A673 (cell line): ENCODE data around the gene TEPSIN.

ENCODE experiments used
- CTCF ChIP-seq: fragments of 300-800, 200-600 bp; sonication (generic); conservative IDR thresholded peaks from 2 replicates; pipeline ENCODE4 v1.5.1; 2017; ENCODE audit warnings: low read depth, mild to moderate bottlenecking, antibody characterized with exemption, low read length, moderate library complexity, mixed read lengths
- EZH2 ChIP-seq: fragments of 200-600 bp; sonication (generic); IDR thresholded peaks from 2 replicates; pipeline ENCODE4 v1.6.1; 2017; ENCODE audit warnings: borderline replicate concordance, low read depth, mild to moderate bottlenecking, mixed read lengths, antibody characterized with exemption, low read length; ENCODE audit not compliant: poor library complexity, severe bottlenecking

- no peak for TF ChIP-seq CTCF
- TF ChIP-seq EZH2 = no peak
Measured at GRCh38 chr17:81273698-81274470, 35.0 kb upstream of the TEPSIN start.
